Esophagus squamous epithelium (tissue), 4 donors: ENCODE measurements around the gene DGKB.

ENCODE experiments used
- CTCF ChIP-seq, 6 experiments: fragments of 450-650 bp in 4 of 6; fragments of 200-600 bp in 2 of 6; sonication (generic) in 2 of 6; IDR thresholded peaks; one replicate each; pipeline ENCODE4 v1.5.1; 2016 to 2019; ENCODE audit warnings: antibody characterized with exemption in 6 of 6, mild to moderate bottlenecking in 4 of 6, moderate library complexity in 4 of 6
- POLR2A ChIP-seq, 4 donors: fragments of 450-650 bp; IDR thresholded peaks; one replicate each; pipeline ENCODE4 v1.6.1; 2017; ENCODE audit warnings: antibody characterized with exemption in 4 of 4, mild to moderate bottlenecking in 4 of 4, moderate library complexity in 3 of 4

GRCh38 chr7:14495633-14496032 lies 406.9 kb downstream of the DGKB start:
- TF ChIP-seq CTCF (IDR thresholded peaks at IDR 0.05) (no peak), POLR2A (IDR thresholded peaks at IDR 0.05) (no peak)
